Sigmoid colon (tissue), 7 donors: ENCODE data around the gene FBLN2. TPM values are rescaled to one million over a fixed set of nuclear protein-coding genes. Genes with fewer than 3 reads are reported as not detected.

Source experiments
- DNase-seq: peaks from one replicate; pipeline ENCODE4 v3.0.0-alpha.2; 2019
- H3K27ac ChIP-seq, 4 donors: fragments of 200-600 bp; sonication (generic); one replicate each; pipeline ENCODE4 v1.5.1; 2016 to 2019; ENCODE audit warnings: mild to moderate bottlenecking in 1 of 4
- H3K27me3 ChIP-seq, 3 donors: fragments of 200-600 bp; sonication (generic); one replicate each; pipeline ENCODE4 v1.5.1; 2019; ENCODE audit warnings: mild to moderate bottlenecking in 1 of 3
- H3K36me3 ChIP-seq, 4 donors: fragments of 200-600 bp; sonication (generic); one replicate each; pipeline ENCODE4 v1.5.1; 2016 to 2019
- H3K4me1 ChIP-seq, 4 donors: fragments of 200-600 bp; sonication (generic); one replicate each; pipeline ENCODE4 v1.5.1; 2017 to 2019
- H3K4me3 ChIP-seq, 4 donors: fragments of 200-600 bp; sonication (generic); one replicate each; pipeline ENCODE4 v1.5.1; 2017 to 2019; ENCODE audit warnings: mild to moderate bottlenecking in 2 of 4, moderate library complexity in 1 of 4
- H3K9me3 ChIP-seq, 4 donors: fragments of 200-600 bp in 3 of 4; sonication (generic) in 3 of 4; one replicate each; pipeline versions ENCODE4 v1.5.1 to v1.6.1; 2013 to 2019
- EP300 ChIP-seq, 4 donors: sonication (generic); formaldehyde crosslinking; IDR thresholded peaks; one replicate each; pipeline ENCODE4 v1.6.1; 2017; ENCODE audit warnings: antibody characterized with exemption in 4 of 4
- POLR2A ChIP-seq, 2 donors: fragments of 450-650 bp; IDR thresholded peaks; one replicate each; pipeline ENCODE4 v1.6.1; 2016; ENCODE audit warnings: antibody characterized with exemption in 2 of 2, mild to moderate bottlenecking in 2 of 2, moderate library complexity in 2 of 2
- POLR2AphosphoS5 ChIP-seq, 4 donors: sonication (generic); formaldehyde crosslinking; IDR thresholded peaks; one replicate each; pipeline ENCODE4 v1.6.1; 2017; ENCODE audit warnings: antibody characterized with exemption in 4 of 4
- WGBS, 2 donors: extraction: QIAGEN DNeasy Blood & Tissue Kit; methylation state at CpG; one replicate each; pipeline ENCODE4 v1.1.7; 2013; 5-methylcytosine and 5-hydroxymethylcytosine counted together
- intact Hi-C: fragments of 100-400 bp; cut with DNase I; formaldehyde crosslinking; loops from one replicate; pipeline ENCODE4 v1.15.1; 2023
- polyA plus RNA-seq, 3 donors: library from polyadenylated mRNA; stranded (reverse); fragments of 200-250 nt; gene quantifications; one replicate each; pipeline ENCODE4 v1.2.3, GENCODE V29; 2013
- total RNA-seq, 4 donors: library from RNA; depleted of rRNA; stranded (reverse); fragments of >200 nt; gene quantifications; one replicate each; pipeline ENCODE4 v1.1.0, GENCODE V29; 2016
- TF ChIP-seq, protein P1 (sequence below), 4 experiments: fragments of 450-650 bp in 3 of 4; fragments of 200-600 bp in 1 of 4; IDR thresholded peaks; one replicate each; pipeline ENCODE4 v1.5.1; 2016 to 2019; ENCODE audit warnings: antibody characterized with exemption in 4 of 4, mild to moderate bottlenecking in 3 of 4, moderate library complexity in 2 of 4
- donor health status: healthy with polysubstance abuse.
- donor health status: Bipolar disorder and iron deficiency.
- donor health status: healthy.

The FBLN2 gene
- total and polyA plus RNA-seq, 7 donors: 1.2 to 134 (median 18.7) TPM

DNA sequence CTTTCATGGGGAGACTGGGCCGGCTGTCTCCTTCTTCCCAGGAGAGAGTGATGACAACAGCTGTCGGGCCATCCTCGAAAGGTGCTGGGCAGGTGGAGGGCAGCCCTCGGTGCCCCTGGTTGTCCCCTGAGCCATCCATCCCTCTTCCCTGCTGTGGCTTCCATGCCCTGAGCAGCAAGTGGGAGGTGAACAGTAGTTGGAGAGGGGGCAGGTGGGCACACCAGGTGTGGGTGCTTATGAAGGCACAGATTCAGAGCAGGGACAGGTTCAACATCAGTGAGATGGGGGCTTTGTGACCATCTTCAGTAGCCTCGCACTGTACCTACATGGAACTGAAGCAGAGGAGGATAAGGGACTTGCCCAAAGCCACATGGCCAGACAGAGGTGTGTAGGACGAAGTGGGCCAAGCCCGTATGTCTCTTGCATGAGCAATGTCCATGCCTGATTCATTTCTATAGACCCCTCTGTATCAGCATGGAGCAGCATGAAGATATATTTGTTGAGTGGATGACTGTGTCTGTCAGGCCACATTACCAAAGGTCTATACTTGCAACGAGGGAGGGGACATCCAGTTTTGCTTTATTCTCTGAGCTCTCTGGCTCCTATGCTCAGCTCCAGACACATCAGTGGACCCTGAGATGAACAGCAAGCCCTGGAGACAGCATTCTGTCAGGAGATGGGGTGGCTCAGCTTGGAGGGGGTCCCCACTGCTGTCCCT is 107.8 kb downstream of the FBLN2 start:
- Histone ChIP-seq H3K27me3 (peaks cover 0 to 55% (median 31%) of the 10 kb centered on the region in 3 donors), H3K4me3 (no peak overlapping the region), H3K9me3 (no peaks in the 10 kb centered on the region), H3K36me3 (no peaks in the 10 kb centered on the region), H3K4me1 (peaks cover 0 to 13% (median 9%) of the 10 kb centered on the region in 4 donors), H3K27ac (no peak overlapping the region)
- intact Hi-C loops: loop anchor here (10.0 kb wide), 1 partner anchor 1268 kb away; no protein-coding TSS in a partner anchor
- TF ChIP-seq POLR2AphosphoS5 (IDR thresholded peaks at IDR 0.05): no peak
- TF ChIP-seq POLR2A (IDR thresholded peaks at IDR 0.05): no peak
- TF ChIP-seq, protein P1, sequence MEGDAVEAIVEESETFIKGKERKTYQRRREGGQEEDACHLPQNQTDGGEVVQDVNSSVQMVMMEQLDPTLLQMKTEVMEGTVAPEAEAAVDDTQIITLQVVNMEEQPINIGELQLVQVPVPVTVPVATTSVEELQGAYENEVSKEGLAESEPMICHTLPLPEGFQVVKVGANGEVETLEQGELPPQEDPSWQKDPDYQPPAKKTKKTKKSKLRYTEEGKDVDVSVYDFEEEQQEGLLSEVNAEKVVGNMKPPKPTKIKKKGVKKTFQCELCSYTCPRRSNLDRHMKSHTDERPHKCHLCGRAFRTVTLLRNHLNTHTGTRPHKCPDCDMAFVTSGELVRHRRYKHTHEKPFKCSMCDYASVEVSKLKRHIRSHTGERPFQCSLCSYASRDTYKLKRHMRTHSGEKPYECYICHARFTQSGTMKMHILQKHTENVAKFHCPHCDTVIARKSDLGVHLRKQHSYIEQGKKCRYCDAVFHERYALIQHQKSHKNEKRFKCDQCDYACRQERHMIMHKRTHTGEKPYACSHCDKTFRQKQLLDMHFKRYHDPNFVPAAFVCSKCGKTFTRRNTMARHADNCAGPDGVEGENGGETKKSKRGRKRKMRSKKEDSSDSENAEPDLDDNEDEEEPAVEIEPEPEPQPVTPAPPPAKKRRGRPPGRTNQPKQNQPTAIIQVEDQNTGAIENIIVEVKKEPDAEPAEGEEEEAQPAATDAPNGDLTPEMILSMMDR (IDR thresholded peaks at IDR 0.05): no peak
- TF ChIP-seq EP300 (IDR thresholded peaks at IDR 0.05): no peak
- no peak for DNase-seq
- 70 to 87% methylated on average over 8 of the region's 8 CpGs for WGBS, 2 donors

DNA sequence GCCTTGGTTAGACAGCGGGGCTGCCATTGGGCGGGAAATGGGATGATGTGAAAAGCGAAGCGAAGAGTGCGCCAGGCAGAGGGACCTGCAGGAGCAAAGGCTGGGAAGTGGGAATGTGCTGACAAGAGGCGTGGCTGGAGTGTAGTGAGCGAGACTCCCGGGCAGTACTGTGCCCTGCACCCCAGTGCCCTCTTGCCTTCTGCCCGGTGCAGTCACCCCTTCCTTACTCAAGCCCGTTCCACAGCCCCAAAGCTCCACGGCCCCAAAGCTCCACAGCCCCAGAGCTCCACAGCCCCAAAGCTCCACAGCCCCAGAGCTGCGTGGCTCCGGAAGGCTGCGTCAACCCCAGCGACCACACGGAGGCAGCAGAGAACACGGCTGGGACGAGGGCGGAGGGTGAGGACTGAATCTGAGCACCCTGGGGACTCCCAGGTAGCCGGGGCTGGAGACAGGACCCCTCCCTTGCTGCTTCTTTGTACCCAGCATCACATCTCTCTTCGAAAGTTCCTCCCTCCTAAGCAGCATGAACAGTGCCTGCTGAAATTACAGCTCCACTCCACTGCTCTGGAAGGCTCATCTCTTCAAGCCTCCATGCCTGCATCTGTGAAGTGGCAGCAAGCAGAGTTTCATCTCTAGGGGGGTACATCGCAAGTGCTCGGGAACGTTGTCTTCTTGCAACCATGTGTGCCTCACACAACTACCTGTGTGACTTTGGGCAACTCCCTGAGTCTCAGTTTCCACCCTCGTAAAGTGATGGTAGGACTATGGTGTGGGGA is 108.9 kb downstream of the FBLN2 start:
- peaks cover 0 to 13% (median 9%) of the 10 kb centered on the region in 4 donors for H3K4me1 ChIP-seq
- no peak overlapping the region for H3K4me3 ChIP-seq
- no peaks in the 10 kb centered on the region for H3K36me3 ChIP-seq
- H3K27ac ChIP-seq: no peak overlapping the region
- no peak for DNase-seq
- intact Hi-C loops: loop anchor here (10.0 kb wide), 1 partner anchor 1267 kb away; no protein-coding TSS in a partner anchor
- H3K27me3 ChIP-seq: peaks cover 0 to 55% (median 31%) of the 10 kb centered on the region in 3 donors
- no peaks in the 10 kb centered on the region for H3K9me3 ChIP-seq
- WGBS, 2 donors: 12 to 19% methylated on average over 25 of the region's 25 CpGs
- TF ChIP-seq POLR2A (IDR thresholded peaks at IDR 0.05): no peak
- no peak for TF ChIP-seq EP300 (IDR thresholded peaks at IDR 0.05)
- no peak for TF ChIP-seq POLR2AphosphoS5 (IDR thresholded peaks at IDR 0.05)
- TF ChIP-seq, protein P1 (IDR thresholded peaks at IDR 0.05): peak; percentile 15 to 61 (median 54)

DNA sequence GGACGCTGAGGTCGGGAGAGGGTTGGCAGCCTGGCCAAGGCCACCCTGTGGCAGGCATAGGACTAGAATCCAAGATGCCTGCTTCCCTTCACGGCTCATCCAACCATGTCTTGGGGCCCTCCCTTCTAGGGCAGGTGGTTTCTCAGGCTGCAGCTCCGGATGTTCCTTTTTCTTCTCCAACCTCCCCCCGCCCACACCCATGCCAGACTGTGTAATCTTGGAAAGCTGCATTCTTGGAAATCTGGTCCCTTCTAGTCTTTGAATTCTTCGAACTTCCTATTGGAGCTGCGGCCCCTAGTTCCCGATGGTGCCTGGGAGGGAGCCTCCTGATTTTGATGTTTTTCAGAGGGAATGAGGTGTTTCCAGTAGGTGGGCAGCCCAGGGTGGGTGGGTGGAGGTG is 109.8 kb downstream of the FBLN2 start:
- H3K27ac ChIP-seq: no peak overlapping the region
- H3K4me1 ChIP-seq: peaks cover 0 to 13% (median 9%) of the 10 kb centered on the region in 4 donors
- no peak overlapping the region for H3K4me3 ChIP-seq
- intact Hi-C loops: loop anchor here (10.0 kb wide), 1 partner anchor 1266 kb away; no protein-coding TSS in a partner anchor
- TF ChIP-seq POLR2A (IDR thresholded peaks at IDR 0.05) (no peak), EP300 (IDR thresholded peaks at IDR 0.05) (no peak), POLR2AphosphoS5 (IDR thresholded peaks at IDR 0.05) (no peak)
- TF ChIP-seq, protein P1 (IDR thresholded peaks at IDR 0.05): no peak
- no peaks in the 10 kb centered on the region for H3K9me3 ChIP-seq
- H3K27me3 ChIP-seq: peaks cover 0 to 55% (median 31%) of the 10 kb centered on the region in 3 donors
- DNase-seq: no peak
- H3K36me3 ChIP-seq: no peaks in the 10 kb centered on the region
- 69 to 79% methylated on average over 8 of the region's 8 CpGs for WGBS, 2 donors

DNA sequence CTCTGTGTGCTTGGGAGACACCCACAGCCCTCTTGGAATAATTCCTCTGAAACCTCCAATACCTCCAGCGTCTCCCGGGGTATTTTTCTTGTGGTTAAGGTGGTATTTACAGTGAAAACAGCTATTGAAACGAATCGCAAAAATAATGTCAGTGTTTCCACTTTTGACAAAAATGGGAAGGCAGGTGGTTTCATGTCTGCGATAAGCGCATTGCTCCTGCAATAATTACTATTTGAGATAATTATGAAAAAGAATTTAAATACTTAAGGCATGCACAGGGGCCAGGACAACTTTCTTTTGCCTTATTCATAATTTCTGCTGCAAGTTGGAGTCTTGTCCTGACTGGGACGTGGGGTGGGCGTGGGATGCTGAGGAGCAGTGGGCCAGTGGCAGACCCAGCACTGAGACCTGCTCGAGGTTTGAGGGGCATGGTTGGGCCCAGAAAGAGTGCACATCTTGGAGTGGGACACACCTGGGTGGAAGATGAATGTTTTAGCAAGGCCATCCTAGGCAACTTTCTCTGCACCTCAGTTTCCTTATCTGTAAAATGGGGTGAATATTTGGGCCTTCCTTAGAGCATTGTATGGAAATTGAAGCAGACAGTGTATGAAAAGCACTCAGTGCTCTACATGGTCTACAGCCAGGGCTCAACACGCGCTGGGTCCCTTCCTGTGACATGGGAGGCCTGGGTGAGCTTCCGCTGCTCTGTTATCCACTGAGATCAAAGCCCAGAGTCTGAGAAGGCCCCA is 110.5 kb downstream of the FBLN2 start:
- Histone ChIP-seq H3K4me3 (no peak overlapping the region), H3K27me3 (peaks cover 0 to 50% (median 26%) of the 10 kb centered on the region in 3 donors), H3K36me3 (no peaks in the 10 kb centered on the region), H3K27ac (no peak overlapping the region), H3K4me1 (peaks cover 0 to 13% (median 9%) of the 10 kb centered on the region in 4 donors), H3K9me3 (no peaks in the 10 kb centered on the region)
- intact Hi-C loops: loop anchor here (10.0 kb wide), 1 partner anchor 1265 kb away; no protein-coding TSS in a partner anchor
- 76 to 86% methylated on average over 12 of the region's 12 CpGs for WGBS, 2 donors
- DNase-seq: no peak
- TF ChIP-seq POLR2A (IDR thresholded peaks at IDR 0.05) (no peak), EP300 (IDR thresholded peaks at IDR 0.05) (no peak), POLR2AphosphoS5 (IDR thresholded peaks at IDR 0.05) (no peak)
- TF ChIP-seq, protein P1 (IDR thresholded peaks at IDR 0.05): no peak
